ENCODE data around the gene BNC2. TPM values are rescaled to one million over a fixed set of nuclear protein-coding genes. Genes with fewer than 3 reads are reported as not detected.
"Not testable (repeated sequence)": the region's sequence is repeated elsewhere in the genome, so short reads cannot be mapped to it uniquely, and the experiment has no call there.

BNC2 gene
- total RNA-seq, 6 experiments from 2014 or later, result 19.0 to 28.7 (median 25.4) TPM

- no peak for TF ChIP-seq CTCF (IDR thresholded peaks at IDR 0.05)
- Mint-ChIP-seq H3K36me3 (ENCODE audit: low read depth) (peaks cover 21% of the 10 kb centered on the region), H3K27ac (peak overlapping the region; percentile 61; the same call in 1 of the 2 replicates), H3K27me3 (ENCODE audit: insufficient read depth) (no peaks in the 10 kb centered on the region), H3K4me1 (ENCODE audit: low read depth) (peaks cover 39% of the 10 kb centered on the region), H3K9me3 (peaks cover 4% of the 10 kb centered on the region; the same call in 1 of the 2 replicates), H3K4me3 (no peak overlapping the region)
- DNase-seq, result peak; percentile 14
Observed at GRCh38 chr9:16442622-16443021, 427.8 kb downstream of the BNC2 start.

GRCh38 chr9:16441791-16442190, 428.7 kb downstream of the BNC2 start:
- no peak for TF ChIP-seq CTCF (IDR thresholded peaks at IDR 0.05)
- Mint-ChIP-seq H3K4me3 (no peak overlapping the region), H3K9me3 (peaks cover 4% of the 10 kb centered on the region; the same call in 1 of the 2 replicates), H3K36me3 (ENCODE audit: low read depth) (peaks cover 28% of the 10 kb centered on the region), H3K27me3 (ENCODE audit: insufficient read depth) (no peaks in the 10 kb centered on the region), H3K27ac (no peak overlapping the region), H3K4me1 (ENCODE audit: low read depth) (peaks cover 43% of the 10 kb centered on the region)
- DNase-seq, result no peak

- H3K4me1 Mint-ChIP-seq (ENCODE audit: low read depth), result peaks cover 43% of the 10 kb centered on the region
- not testable (repeated sequence) for H3K9me3 Mint-ChIP-seq; DNase-seq; H3K27ac Mint-ChIP-seq; H3K4me3 Mint-ChIP-seq; H3K27me3 Mint-ChIP-seq (ENCODE audit: insufficient read depth)
- peaks cover 43% of the 10 kb centered on the region for H3K36me3 Mint-ChIP-seq (ENCODE audit: low read depth)
Observed at GRCh38 chr9:16438831-16439230, 431.6 kb downstream of the BNC2 start.

GRCh38 chr9:16436545-16436944, 433.9 kb downstream of the BNC2 start:
- Mint-ChIP-seq H3K27ac (0 out of 2 replicates have a peak overlapping the region, but pooled peaks have one; percentile 10), H3K36me3 (ENCODE audit: low read depth) (peaks cover 49% of the 10 kb centered on the region), H3K4me3 (no peak overlapping the region), H3K27me3 (ENCODE audit: insufficient read depth) (no peaks in the 10 kb centered on the region; the same call in 1 of the 2 replicates), H3K9me3 (peaks cover 10% of the 10 kb centered on the region; the same call in 1 of the 2 replicates), H3K4me1 (ENCODE audit: low read depth) (peaks cover 47% of the 10 kb centered on the region)
- no peak for TF ChIP-seq CTCF (IDR thresholded peaks at IDR 0.05)
- no peak for DNase-seq

GRCh38 chr9:16434526-16434925, 435.9 kb downstream of the BNC2 start:
- peak; percentile 64 for DNase-seq
- TF ChIP-seq CTCF (IDR thresholded peaks at IDR 0.05), result no peak

GRCh38 chr9:16433494-16433893, 437.0 kb downstream of the BNC2 start:
- no peak overlapping the region for H3K4me3 Mint-ChIP-seq
- H3K4me1 Mint-ChIP-seq (ENCODE audit: low read depth), result peaks cover 47% of the 10 kb centered on the region
- peaks cover 51% of the 10 kb centered on the region for H3K36me3 Mint-ChIP-seq (ENCODE audit: low read depth)
- DNase-seq, result no peak
- H3K27ac Mint-ChIP-seq, result no peak overlapping the region
- no peak for TF ChIP-seq CTCF (IDR thresholded peaks at IDR 0.05)
- peaks cover 6% of the 10 kb centered on the region; the same call in 1 of the 2 replicates for H3K9me3 Mint-ChIP-seq
- no peaks in the 10 kb centered on the region; the same call in 1 of the 2 replicates for H3K27me3 Mint-ChIP-seq (ENCODE audit: insufficient read depth)

More at GRCh38 chr9:16434526-16434925, 435.9 kb downstream of the BNC2 start:
- Mint-ChIP-seq H3K4me1 (ENCODE audit: low read depth) (peaks cover 52% of the 10 kb centered on the region), H3K36me3 (ENCODE audit: low read depth) (peaks cover 57% of the 10 kb centered on the region), H3K27ac (peak overlapping the region; percentile 8; the same call in 1 of the 2 replicates), H3K27me3 (ENCODE audit: insufficient read depth) (no peaks in the 10 kb centered on the region; the same call in 1 of the 2 replicates), H3K9me3 (peaks cover 10% of the 10 kb centered on the region; the same call in 1 of the 2 replicates), H3K4me3 (peak overlapping the region; percentile 11; the same call in 1 of the 2 replicates)
